Left ventricle myocardium inferior (tissue), 1 donor: ENCODE results near the gene CCR5. TPM values are rescaled to one million over a fixed set of nuclear protein-coding genes. Genes with fewer than 3 reads are reported as not detected.
"Not testable (repeated sequence)": the region's sequence is repeated elsewhere in the genome, so short reads cannot be mapped to it uniquely, and the experiment has no call there.

ENCODE experiments used
- DNase-seq: peaks from one replicate; pipeline ENCODE4 v3.0.0-alpha.2; 2020
- H3K27ac ChIP-seq: fragments of 200-600 bp; replicated peaks from 2 replicates; pipeline ENCODE4 v1.8.0; 2021
- H3K27me3 ChIP-seq: fragments of 200-600 bp; 2 replicates; pipeline ENCODE4 v1.8.0; 2021; ENCODE audit warnings: low read depth
- H3K36me3 ChIP-seq: fragments of 200-600 bp; 2 replicates; pipeline ENCODE4 v1.8.0; 2021
- H3K4me1 ChIP-seq: fragments of 200-600 bp; 2 replicates; pipeline ENCODE4 v1.8.0; 2021
- H3K4me3 ChIP-seq: fragments of 200-600 bp; 2 replicates; pipeline ENCODE4 v1.8.0; 2021; ENCODE audit warnings: mild to moderate bottlenecking, moderate library complexity
- H3K9me3 ChIP-seq: fragments of 200-600 bp; replicated peaks from 2 replicates; pipeline ENCODE4 v1.8.0; 2021
- intact Hi-C: fragments of 100-400 bp; cut with micrococcal nuclease; formaldehyde crosslinking; loops from one replicate; pipeline ENCODE4 v1.11.0; 2022
- long read RNA-seq: library from polyadenylated mRNA; unstranded; transcript quantifications from one replicate; pipeline ENCODE4 v2.0.0, GENCODE V29; 2021
- total RNA-seq: library from RNA; stranded (reverse); fragmentation: NEBNext Ultra II Directional; extraction: Animal tissue kit (Norgen Biotek cat#: 25700); gene quantifications from one replicate; pipeline ENCODE4 v1.2.1, GENCODE V29; 2021
- TF ChIP-seq, protein P1 (sequence below): fragments of 200-600 bp; IDR thresholded peaks from 2 replicates; pipeline ENCODE4 v1.8.0; 2021; ENCODE audit warnings: antibody characterized with exemption, mild to moderate bottlenecking, borderline replicate concordance
- donor health status: DM: no; HTN: yes; CAD: no; lungs with severe emphysema.

The CCR5 gene
- 0.22 TPM for total RNA-seq
- long read RNA-seq: 0 reads

DNA sequence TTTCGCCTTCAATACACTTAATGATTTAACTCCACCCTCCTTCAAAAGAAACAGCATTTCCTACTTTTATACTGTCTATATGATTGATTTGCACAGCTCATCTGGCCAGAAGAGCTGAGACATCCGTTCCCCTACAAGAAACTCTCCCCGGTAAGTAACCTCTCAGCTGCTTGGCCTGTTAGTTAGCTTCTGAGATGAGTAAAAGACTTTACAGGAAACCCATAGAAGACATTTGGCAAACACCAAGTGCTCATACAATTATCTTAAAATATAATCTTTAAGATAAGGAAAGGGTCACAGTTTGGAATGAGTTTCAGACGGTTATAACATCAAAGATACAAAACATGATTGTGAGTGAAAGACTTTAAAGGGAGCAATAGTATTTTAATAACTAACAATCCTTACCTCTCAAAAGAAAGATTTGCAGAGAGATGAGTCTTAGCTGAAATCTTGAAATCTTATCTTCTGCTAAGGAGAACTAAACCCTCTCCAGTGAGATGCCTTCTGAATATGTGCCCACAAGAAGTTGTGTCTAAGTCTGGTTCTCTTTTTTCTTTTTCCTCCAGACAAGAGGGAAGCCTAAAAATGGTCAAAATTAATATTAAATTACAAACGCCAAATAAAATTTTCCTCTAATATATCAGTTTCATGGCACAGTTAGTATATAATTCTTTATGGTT lies at the start of gene CCR5:
CCR5 (plus strand) TSS at position 108 of the 680 bp plus-strand sequence. CDS start 1,957 bp downstream, outside the sequence.
- DNase-seq: no peak
- intact Hi-C loops: no loop called here
- H3K4me1 ChIP-seq: no peaks in the 10 kb centered on the region
- H3K4me3 ChIP-seq: no peak within 1 kb of the TSS
- no peaks in the 10 kb centered on the region for H3K9me3 ChIP-seq
- H3K27ac ChIP-seq: no peak within 1 kb of the TSS
- TF ChIP-seq, protein P1, sequence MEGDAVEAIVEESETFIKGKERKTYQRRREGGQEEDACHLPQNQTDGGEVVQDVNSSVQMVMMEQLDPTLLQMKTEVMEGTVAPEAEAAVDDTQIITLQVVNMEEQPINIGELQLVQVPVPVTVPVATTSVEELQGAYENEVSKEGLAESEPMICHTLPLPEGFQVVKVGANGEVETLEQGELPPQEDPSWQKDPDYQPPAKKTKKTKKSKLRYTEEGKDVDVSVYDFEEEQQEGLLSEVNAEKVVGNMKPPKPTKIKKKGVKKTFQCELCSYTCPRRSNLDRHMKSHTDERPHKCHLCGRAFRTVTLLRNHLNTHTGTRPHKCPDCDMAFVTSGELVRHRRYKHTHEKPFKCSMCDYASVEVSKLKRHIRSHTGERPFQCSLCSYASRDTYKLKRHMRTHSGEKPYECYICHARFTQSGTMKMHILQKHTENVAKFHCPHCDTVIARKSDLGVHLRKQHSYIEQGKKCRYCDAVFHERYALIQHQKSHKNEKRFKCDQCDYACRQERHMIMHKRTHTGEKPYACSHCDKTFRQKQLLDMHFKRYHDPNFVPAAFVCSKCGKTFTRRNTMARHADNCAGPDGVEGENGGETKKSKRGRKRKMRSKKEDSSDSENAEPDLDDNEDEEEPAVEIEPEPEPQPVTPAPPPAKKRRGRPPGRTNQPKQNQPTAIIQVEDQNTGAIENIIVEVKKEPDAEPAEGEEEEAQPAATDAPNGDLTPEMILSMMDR: no peak
- no peaks in the 10 kb centered on the region for H3K36me3 ChIP-seq
- peaks cover 57% of the 10 kb centered on the region for H3K27me3 ChIP-seq

DNA sequence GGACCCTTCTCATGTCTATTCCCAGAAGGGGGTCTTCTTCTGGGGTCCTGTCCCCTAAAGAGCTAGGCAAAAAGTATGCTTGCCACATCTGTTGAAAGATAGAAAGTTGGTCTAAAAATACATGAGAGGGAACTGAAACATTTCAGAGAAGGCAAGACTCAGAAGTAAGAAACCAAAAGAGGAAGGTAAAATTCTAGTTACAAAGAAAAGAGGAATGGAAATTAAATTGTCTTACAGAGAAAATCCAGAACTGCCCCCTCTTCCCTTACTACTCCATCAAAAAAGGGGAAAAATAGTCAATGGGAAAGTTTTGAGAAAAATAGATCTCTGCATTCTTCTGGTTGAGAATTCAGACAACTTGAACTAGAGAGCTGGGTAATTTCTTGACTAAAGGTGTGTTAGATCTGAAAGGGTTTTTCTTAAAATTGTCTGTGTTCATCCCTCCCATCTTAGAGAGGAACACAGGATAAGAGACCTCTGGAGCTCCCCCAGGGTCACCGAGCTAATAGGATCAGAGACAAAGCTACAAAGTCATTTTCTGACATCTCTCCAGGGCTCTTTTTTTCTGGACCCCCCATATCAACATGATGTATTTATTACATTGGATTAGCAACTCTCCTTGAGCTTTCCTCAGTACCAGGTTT lies 49.2 kb upstream of the CCR5 start:
- no peak overlapping the region for H3K27ac ChIP-seq
- no peak for DNase-seq
- H3K9me3 ChIP-seq: no peaks in the 10 kb centered on the region
- no peaks in the 10 kb centered on the region for H3K36me3 ChIP-seq
- no peak overlapping the region for H3K4me3 ChIP-seq
- TF ChIP-seq, protein P1: no peak
- H3K4me1 ChIP-seq: no peaks in the 10 kb centered on the region
- intact Hi-C loops: no loop called here
- peaks cover 23% of the 10 kb centered on the region for H3K27me3 ChIP-seq

DNA sequence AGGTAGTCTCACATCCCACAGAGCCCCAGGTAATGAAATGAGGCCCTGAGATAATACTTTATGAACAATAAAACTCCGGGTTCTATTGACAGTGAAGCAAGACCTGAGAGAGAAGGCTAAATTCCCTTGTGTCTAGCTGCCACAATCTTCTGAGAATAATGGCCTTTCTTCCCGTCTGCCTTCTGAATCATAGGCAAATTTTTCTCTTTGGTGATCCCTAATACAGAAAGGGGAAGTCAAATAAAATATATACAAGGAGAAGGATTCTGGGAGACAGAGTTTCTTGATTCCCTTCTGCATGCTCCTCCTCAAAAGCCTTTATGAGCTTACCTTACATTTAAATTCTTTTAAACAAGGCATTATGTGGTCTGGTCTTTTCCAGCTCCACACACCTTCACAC lies 46.7 kb upstream of the CCR5 start:
- H3K4me3 ChIP-seq: no peak overlapping the region
- DNase-seq: no peak
- TF ChIP-seq, protein P1: no peak
- peaks cover 23% of the 10 kb centered on the region for H3K27me3 ChIP-seq
- no peak overlapping the region for H3K27ac ChIP-seq
- H3K36me3 ChIP-seq: no peaks in the 10 kb centered on the region
- H3K4me1 ChIP-seq: no peaks in the 10 kb centered on the region
- peaks cover 9% of the 10 kb centered on the region for H3K9me3 ChIP-seq
- intact Hi-C loops: no loop called here

DNA sequence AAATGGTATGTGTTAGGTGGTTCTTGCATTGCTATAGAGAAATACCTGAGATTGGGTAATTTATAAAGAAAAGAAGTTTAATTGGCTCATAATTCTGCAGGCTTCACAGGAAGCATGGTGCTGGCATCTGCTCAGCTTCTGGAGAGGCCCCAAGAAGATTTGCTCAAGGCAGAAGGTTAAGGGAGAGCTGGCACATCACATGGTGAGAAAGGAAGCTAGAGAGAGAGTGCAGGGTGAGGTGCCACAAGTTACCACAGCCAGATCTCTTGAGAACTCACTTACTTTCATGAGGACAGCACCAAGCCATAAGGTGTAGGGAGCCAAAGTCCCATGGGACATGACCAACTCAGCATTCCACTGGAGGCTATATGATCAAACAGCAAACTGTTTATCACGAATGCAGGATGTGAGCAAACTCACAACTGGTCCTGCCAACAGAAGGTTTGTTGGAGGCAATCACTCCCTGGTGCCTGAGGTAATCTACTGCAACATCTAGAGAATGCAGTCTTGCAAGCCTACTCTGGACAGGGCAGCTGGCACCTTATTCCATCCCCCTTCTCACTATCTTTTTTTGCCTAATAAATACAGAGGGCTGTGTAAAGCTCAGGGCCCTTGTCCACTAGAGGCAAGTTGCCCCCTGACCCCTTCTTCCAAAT lies 45.0 kb upstream of the CCR5 start:
- H3K4me3 ChIP-seq: no peak overlapping the region
- TF ChIP-seq, protein P1: no peak
- H3K36me3 ChIP-seq: no peaks in the 10 kb centered on the region
- peaks cover 20% of the 10 kb centered on the region for H3K27me3 ChIP-seq
- H3K27ac ChIP-seq: no peak overlapping the region
- peaks cover 9% of the 10 kb centered on the region for H3K9me3 ChIP-seq
- H3K4me1 ChIP-seq: no peaks in the 10 kb centered on the region
- intact Hi-C loops: no loop called here
- DNase-seq: no peak

DNA sequence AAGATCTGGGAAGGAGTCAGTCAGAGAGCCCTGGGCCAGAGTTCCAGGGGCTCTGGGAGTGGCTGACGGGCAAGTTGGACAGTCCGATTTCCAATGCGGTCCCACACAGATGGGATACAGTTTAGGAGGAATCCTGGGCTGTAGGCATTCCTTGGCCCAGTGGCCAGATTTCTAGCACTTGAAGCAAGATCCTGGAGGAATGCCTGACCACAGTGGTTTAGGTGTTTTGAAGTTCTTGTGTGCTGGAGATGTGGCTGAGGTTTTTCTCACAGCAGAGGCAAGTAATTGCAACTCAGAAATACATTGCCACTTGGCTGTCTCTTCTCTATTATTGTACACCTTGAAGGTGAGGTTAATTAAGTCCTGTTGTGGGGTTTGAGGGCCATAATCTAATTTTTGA lies 40.1 kb upstream of the CCR5 start:
- intact Hi-C loops, H3K4me3 ChIP-seq, H3K9me3 ChIP-seq, DNase-seq, H3K4me1 ChIP-seq, H3K27ac ChIP-seq, H3K27me3 ChIP-seq, H3K36me3 ChIP-seq: not testable (repeated sequence)
